HG03135 (cell line): Measurements from ENCODE around the gene TTC21A.

Source experiments
- ATAC-seq: cut with Tn5 transposase; IDR thresholded peaks from one replicate; pipeline ENCODE4 v1.9.1; 2021; ENCODE audit warnings: mild to moderate bottlenecking, moderate library complexity; ENCODE audit not compliant: unreplicated experiment

TTC21A gene

DNA sequence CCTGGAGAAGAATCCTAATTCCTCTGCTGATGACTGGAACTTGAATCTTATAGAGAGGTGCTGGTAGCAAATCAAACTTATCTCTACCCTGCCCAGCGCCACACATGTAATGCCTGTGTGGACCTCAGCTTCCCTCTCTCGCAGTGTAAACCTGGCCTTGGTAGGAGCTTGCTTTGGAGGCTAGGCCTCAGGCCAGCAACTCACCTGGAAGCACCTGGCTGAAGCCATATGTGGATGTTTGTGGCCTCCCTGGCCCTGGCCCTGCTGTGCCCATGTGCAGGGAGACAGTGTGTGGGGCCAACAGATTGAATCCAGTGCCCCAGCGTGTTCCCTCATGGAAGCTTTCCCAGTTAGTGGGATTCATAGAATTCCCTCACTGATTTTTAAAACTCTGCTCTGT lies 8.4 kb downstream of the TTC21A start:
- no peak for ATAC-seq

DNA sequence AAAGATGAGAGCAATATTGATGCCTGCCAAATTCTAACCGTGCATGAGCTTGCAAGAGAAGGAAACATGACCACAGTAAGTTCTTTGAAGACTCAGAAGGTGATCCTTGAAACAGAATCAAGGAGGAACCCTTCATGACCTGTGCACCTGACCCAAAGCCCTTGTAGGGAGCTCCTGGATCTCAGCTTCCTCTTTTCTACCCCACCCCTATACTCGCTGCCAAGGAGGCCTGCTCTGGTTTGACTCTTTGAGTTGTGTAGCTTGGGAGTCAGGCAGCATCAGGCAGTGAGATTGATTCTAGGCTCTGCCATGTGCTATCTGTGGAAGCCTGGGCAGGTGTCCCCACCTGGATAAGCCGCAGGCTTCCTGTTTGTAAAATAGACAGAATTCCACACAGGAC lies 10.6 kb downstream of the TTC21A start:
- ATAC-seq = no peak

GRCh38 chr3:39118931-39119660 lies 11.6 kb downstream of the TTC21A start:
- ATAC-seq = no peak

- no peak for ATAC-seq
These were observed 14.1 kb downstream of the TTC21A start for GRCh38 chr3:39121621-39122020.

GRCh38 chr3:39122813-39123212 lies 15.3 kb downstream of the TTC21A start:
- ATAC-seq = no peak

DNA sequence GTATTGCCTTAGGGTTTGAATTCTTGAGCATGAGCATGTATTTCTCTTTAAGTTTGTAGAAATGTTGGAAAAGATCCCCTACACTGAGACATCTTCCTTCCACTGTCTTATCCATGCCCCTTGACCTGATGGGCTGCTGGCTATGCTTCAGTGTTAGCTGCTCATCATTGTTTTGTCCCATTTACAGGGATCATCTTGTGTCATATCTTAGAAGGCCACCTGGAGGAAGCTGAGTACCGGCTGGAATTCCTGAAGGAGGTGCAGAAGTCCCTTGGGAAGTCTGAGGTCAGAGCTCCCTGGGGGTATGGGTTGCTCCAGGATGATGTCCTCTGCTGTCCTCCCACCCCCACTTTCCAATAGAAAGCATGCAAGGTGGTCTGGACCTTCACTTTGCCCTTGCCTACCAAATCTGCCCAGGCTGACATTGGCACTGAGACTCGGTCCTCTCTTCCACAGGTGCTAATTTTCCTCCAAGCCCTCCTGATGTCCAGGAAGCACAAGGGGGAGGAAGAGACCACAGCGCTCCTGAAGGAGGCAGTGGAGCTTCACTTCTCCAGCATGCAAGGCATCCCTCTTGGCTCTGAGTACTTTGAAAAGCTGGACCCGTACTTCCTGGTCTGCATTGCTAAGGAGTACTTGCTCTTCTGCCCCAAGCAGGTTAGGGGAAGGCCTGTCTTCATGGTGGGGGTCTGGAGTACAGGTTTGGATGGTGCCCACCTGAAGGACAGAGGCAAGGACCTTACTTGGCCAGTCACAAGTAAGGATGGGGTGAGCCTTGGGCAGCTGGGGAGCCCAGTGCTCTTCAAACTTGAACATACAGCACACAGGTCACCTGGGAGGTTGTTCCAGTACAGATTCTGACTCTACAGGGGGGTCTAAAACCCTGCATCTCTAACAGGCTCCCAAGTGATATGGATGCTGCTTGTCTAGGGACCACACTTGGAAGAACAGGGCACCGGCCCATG lies 17.7 kb downstream of the TTC21A start:
- ATAC-seq = no peak

- ATAC-seq = no peak
These were observed 18.5 kb downstream of the TTC21A start for GRCh38 chr3:39125841-39126500.

DNA sequence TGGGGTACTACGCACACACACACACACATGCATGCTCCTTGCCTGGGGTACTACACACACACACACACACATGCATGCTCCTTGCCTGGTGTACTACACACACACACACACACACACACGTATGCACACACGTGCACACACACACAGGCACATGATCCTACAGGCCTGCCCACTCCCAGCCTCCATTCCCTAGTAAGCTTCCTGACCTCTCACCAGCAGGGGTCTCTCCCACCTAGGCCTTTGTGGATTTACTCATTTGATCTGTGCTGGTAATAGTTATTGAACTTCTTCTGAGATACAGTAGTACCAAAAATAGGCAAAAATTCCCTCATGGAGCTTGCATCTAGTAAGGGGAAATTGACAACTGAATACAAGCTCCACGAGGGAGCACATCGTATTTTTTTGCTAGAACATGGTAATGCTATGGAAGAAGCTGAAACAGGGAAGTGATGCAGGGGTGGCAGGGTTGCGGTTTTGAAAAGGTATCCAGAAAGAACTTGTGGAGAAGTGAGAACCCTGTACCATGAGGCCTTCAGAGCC lies 19.1 kb downstream of the TTC21A start:
- ATAC-seq = no peak

- ATAC-seq = no peak
These were observed 19.9 kb downstream of the TTC21A start for GRCh38 chr3:39127269-39127907.

- no peak for ATAC-seq
These were observed 20.4 kb downstream of the TTC21A start for GRCh38 chr3:39127908-39128304.

DNA sequence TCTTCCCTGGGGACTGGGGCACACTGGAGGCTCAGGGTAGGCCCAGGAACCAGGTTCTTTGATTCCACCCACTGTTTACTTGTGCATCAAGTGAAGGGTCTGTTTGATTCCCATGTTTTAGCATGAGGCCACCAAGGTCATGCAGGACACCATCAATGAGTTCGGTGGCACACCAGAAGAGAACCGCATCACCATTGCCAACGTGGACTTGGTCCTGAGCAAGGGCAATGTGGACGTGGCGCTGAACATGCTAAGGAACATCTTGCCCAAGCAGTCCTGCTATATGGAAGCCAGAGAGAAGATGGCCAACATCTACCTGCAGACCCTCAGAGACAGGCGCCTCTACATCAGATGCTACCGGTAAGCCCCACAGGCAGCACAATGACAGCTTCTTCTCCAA lies 21.5 kb downstream of the TTC21A start:
- no peak for ATAC-seq

DNA sequence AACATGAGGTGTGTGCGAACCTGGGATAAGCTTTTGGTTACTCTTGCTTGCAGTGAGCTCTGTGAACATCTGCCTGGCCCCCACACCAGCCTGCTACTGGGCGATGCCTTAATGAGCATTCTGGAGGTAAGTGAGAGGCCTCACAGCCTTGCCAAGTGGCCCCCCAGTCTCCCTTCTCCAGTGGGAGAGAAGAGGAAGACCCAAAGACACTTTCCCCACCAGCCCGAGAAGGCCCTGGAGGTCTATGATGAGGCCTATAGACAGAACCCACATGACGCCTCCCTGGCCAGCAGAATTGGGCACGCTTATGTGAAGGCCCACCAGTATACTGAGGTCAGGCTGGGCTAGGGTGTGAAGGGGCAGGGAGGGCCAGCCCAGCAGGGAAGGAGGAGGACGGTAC lies 22.5 kb downstream of the TTC21A start:
- no peak for ATAC-seq

GRCh38 chr3:39130693-39131265 lies 23.3 kb downstream of the TTC21A start:
- ATAC-seq = no peak

- ATAC-seq = no peak
These were observed 24.9 kb downstream of the TTC21A start for GRCh38 chr3:39132096-39133092.

- ATAC-seq = no peak
These were observed 25.6 kb downstream of the TTC21A start for GRCh38 chr3:39133093-39133490.

DNA sequence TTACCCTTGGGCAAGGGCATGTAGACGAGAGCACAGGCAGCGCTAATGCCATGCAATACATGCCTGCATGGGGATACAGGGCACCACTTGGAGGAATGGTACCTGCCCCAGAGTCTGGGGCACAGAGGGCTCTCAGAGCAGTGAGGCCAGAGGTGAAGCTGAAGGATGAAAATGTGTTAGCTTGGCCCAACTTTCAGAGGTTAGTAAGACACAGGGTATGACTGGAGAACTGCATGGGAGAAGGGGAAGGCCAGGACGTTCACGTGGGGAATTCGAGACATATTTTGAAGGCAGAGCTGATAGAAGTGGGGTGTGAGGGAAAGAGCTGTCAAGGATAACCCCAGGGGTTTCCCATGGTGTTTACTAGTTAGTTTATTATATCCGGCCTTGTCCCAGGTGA lies 26.3 kb downstream of the TTC21A start:
- ATAC-seq = no peak

DNA sequence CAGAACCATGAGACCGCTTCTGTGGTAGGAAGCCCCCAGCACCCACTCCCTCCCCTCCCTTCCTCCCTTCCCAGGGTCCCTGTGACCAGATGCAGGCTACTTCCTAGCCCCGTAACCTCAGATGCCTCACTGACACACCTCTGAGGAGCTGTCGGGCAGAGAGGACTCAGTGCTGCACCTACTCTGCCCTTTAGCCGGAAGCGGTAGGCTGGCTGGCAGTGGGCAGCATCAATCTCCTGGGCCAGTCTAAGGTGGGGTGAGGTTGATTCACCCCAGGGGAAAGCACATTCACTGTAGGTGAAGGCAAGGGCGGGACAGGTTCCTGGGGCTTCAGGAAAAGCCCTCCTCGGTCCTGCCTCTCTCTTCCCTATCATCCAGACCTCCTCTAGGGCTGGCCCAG lies 26.8 kb downstream of the TTC21A start:
- no peak for ATAC-seq

DNA sequence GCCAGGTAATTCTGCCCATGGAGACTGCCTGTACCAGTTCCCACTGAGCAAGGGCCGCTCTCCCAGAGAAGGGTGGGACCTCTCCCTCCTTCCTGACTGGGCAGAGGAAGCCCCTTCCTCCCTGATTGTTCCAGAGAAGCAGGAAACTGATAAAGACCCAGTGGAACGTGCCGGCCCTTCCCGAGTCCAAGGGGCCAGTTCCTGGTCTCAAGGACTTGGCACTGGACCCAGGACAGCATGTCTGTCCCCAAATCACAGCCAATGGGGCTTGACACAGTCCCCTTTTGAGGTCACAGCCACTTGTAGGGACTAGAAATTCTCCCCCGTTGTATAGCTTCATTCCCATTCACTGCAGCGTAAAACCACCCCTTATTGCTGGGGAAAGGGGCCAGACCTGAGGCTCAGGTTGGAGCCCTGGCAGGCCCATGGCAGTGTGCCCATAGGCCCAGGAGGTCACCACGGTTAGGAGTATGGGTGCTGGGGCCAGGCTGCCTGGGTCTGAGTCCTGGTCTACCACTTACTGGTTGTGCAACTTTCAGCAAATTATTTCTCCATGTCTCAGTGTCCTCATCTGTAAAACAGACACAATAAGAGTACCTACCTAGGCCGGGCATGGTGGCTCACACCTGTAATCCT lies 27.8 kb downstream of the TTC21A start:
- ATAC-seq = no peak
